HG02610 (cell line): ENCODE data around the gene NPAS3.

Experiments used
- ATAC-seq: cut with Tn5 transposase; IDR thresholded peaks from one replicate; pipeline ENCODE4 v1.9.1; 2021; ENCODE audit warnings: mild to moderate bottlenecking, moderate library complexity; ENCODE audit not compliant: unreplicated experiment

Gene NPAS3

DNA sequence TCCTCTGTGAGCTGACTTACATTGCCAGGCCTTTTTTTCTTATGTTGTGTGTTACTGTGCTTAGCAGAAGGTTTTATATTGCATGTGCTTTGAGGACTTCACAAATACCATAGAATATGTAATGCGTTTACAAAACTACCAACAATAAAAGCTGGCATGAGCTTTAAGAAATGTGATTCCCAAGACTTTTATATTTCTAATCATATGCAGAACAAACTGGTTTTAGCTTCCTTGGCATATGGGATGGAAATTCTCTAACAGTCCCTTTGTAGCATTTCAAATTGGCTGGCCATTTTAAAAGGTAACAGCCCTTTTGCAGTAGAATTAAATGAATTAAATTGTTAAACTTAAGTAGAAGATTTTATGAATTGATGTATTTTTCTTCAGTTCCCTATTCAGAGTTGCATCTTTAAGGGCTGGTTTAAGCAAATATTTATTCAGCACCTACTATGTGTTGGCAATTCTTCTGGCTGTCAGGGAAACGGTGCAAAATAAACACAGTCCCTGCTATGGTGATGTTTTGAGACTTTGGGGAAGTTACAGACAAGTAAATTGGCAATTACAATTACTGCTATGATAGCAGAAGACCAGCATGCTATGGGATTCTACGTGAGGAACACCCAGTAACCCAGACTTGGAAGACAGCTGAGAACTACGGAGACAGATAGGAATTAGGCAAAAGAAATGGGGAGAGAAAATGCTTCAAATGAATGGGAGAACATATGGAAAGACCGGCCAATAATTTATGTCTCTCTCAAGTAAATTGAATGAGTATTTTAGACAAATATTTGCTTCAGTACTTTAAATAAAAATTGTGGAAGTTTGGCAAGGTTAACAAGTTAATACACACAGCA is 565.8 kb downstream of the NPAS3 start:
- no peak for ATAC-seq

DNA sequence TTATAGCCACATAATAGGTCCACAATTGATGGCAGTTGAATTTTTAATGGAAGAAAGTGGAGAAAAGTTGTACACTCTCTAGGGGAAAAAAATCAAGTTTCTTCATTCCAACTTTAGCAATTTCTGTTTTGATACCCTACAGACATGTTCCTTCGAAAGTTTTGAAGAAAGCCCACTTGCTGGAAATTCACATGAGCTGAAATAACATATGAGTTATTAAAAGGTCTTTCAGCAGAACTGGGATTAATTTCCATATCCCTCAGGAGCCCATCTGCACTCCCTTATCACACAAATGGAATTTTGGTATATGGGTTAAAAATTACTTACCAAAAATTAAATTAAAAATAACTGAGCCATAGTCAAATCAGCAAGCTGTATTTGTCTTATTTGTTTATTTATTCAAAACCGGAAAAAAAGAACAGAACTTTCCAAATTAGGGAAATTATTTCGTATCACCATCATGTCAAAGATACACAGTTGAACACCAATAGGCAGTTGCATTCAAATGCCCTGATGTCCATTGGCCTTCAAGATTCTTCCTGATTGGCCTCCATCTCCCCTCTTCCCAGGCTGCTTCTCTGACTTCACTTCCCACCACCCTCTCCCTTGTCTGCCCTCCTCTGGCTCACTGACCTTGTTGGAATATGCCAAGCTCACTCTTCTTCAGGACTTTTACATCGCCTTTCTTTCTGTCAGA is 566.7 kb downstream of the NPAS3 start:
- ATAC-seq, result no peak

DNA sequence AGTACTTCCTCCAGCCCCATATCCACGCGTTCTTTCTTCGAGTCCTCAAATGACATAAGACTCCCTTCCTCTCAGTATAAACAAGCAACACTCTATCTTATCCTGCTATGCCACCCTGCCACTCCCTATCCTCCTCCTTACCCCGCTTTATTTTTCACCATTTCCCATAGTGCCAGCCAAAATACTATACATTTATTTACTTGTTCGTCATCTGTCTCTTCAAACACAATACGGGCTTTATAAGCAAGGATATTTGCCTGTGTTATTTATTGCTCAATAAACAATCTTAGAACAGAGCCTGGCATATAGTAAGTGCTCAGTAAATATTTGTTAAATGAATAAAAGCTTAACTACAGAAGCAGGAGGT is 567.3 kb downstream of the NPAS3 start:
- no peak for ATAC-seq

DNA sequence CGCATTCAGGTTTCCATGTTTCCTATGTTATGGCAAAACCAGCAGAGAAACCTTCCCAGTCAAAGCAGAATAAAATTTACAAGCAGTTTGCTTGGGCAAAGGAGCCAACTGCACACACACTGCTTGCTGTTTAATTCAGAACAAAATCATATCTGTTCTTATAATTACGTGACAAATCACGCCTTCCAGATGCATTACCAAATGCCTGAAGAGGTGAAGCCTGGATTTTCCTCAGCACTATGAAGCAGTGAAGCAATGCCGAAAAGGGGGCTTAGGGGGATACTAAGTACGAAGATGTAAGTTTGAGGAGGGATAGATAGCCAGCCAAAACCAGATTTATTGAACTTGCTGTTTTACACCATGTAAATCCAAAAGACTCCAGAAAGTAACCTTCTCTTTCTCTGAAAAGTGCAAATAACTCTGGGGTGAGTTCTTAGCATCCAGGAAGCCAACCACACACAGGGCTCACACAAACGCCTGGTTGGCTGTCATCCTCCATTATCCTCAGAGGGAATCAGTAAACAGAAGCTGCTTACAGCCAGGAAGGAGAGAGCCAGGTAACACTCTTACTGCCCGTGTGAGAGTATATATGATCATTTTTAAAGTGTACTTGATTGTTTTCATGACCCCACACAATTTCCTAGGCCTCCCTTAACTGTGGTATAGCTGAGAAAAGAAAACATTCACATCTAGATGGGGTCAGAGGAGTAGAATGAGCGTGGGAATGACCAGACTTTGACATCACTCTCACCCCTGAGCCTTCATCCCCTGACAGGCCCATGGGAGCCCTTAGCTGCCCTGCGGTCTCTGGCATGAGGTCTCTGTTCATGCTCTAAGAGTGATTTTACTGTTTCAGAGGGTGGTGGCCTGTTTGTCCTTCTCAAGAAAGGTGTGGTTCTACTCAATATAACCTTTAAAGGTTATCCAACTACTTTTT is 569.7 kb downstream of the NPAS3 start:
- ATAC-seq, result no peak

DNA sequence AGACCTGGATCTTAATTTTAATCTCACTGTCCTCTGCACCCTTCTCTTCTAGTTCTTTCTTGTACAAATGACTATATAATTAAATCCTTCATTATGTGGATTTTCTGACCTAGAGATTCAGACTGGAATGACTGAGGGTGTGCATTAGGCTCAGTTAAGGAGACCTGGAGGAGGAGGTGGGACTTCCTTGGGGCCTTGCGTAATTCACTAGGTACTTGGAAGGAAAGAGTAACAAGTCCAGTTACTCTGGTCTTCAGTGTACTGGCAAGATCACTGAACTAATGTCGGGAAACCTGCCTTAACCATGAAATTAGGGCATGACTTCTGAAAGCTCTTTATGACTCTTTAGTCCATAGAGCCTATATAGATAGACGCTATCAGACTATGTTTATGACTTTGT is 570.8 kb downstream of the NPAS3 start:
- ATAC-seq, result no peak

DNA sequence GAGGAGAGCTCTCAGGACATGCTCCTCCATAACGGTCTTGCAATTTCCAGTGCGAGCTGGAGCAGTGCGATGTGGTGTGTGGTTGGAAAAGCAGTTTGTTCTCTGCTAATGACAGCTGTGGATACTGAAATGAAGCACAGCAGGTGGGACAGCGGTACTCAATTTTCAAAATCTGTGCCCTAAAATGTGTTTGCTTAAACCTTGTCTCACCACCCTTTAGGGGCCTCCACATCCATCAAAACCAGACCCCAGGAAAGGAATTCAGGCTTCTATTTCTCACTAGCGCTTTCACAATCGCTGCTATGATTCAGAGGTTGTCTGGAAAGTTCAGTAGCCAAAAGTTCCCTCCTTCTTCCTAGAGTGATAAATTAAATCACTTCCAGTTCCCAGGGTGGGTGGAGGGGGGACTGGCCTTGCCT is 571.4 kb downstream of the NPAS3 start:
- no peak for ATAC-seq

DNA sequence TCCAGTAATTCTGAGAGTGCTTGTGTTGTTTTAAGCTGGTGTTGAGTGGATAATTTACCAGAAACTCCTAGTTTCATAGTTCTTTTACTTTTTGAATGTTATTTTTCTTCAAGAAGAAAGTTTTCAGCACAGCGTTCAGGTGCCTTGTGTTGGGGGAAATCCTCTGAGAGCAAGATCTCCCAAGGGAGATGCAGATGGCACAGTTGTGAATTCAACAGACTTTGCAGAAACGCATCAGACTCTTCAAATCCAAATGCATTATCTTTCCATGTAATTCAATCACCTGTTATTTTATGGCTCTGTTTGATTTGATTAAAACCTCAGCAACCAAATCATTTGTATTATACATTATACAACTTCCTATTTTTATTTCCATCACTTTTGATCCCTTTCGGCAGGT is 572.3 kb downstream of the NPAS3 start:
- ATAC-seq, result no peak

DNA sequence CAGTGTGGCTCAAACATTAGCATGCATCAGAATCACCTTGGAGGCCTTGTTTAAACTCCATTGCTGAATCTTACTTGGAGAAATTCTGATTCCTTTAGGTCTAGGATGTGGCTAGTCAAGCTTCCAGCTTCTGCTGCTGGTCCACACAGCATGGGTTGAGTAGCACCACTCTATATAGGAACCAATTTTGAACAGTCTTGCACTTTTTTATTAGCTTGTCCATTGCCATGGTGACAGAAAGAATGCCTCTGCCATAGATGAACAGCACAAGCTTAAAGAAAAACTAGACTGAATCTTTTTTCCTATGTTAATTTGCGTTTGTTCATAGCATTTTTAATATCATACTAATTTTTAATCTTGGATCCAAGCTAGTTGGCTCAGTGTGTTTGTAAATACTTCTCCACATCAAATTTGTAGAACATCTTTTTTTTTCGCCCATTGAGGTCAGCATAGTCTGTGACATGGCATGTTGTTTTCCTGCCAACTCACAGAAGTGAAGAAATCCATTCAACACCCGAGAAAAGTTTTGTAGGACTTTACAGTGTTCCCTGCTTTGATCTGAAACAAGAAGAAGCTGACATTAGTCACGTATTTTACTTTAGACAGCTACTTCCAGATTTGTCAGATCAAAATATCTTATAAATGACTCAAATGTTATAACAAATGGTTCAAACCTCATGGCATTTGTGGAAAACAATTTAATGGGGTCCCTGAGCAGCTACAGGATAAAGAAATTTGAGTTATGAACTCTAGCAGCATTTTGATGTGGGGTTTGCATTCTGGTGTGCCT is 573.4 kb downstream of the NPAS3 start:
- ATAC-seq, result no peak

DNA sequence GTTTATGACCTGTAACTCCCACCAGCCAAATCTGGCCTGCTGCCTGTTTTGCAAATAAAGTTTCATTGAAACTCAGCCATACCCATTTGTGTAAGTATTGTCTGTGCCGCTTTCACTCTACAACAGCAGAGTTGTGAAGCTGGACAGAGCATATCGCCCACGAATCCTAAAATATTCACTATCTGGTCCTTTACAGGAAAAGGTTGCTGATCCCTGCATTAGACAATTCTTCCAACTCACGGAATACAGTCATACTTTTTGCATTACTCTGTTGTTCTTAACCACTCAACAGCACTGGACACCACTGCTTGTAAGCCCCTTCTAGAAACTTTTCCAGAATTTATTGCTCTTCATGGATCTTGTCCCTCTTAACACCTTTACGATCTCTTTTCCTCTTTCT is 576.8 kb downstream of the NPAS3 start:
- no peak for ATAC-seq

DNA sequence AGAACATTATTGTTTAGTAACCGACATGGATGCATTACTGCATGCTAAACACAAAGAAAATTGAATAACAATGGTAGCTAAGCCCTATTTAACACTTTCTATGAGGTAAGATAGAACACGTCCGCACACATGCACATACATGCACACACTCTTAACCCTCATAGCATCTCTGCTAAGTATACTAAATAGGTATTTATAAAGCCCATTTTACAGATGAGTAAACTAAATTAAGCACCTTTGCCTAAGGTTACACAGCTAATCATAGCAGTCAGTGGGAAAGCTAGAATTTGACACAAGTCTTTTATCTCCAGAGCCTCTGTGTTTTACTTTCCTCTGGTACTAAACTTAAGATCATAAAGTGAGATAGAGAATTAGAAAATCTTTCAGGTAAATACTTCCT is 577.2 kb downstream of the NPAS3 start:
- ATAC-seq, result no peak

DNA sequence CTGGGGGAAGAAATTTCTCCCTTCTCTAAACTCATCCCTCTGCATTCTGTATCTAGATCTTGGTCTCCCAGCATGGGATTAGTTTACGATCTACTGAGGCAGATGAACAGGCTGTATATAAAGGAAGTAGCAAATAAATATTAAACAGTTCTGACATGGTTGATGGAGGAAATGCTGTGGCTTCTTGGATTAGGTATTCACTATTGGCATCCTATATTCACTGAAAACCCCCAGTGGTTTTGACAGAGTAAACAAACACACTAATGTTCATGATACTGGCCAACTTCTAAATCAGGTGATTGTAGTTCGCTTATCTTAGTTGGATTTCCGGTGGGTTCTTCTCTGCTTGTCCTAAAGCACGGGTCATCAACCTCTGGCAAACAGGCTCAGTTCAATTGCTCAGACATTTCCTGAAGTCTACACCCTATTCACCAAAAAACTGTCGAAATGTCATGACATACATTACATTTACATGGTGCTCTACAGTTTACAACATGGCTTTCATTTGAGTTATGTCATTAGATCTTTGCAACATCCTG is 578.3 kb downstream of the NPAS3 start:
- ATAC-seq, result no peak

DNA sequence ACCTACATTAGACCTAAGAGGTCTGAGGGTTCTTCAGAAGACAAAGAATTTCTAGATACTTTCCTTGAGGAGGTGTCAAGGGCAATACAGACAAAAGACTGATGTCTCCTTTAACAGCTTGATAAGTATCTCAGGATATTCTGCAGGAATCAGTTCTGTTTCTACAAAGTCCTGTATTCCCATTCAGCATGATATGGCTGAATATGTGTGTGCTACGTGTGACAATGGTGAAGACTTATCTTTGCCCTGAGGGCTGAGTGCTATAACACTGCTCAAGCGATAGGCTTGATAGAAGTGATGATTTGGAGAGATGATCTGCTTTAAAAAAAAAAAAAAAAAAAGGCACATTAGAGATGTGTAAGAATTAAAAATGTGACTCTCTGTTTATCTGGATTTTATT is 582.5 kb downstream of the NPAS3 start:
- no peak for ATAC-seq

DNA sequence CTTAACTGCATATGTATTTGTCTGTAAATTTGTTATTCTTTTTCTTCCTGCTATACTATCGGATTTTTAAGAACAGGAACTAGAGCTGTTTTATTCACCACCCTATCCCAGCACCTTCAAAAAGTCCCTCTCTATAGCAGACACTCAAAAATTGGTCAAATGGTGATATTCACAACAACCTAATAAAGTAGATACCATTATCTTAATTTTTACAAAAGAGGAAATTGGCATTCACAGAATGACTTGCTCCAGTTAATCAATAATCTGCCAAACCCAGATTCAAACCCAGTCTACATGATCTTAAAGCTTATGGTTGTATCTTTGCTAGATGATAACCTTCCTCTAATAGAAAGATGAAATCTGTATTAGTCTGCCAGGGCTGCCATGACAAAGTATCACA is 585.6 kb downstream of the NPAS3 start:
- no peak for ATAC-seq

DNA sequence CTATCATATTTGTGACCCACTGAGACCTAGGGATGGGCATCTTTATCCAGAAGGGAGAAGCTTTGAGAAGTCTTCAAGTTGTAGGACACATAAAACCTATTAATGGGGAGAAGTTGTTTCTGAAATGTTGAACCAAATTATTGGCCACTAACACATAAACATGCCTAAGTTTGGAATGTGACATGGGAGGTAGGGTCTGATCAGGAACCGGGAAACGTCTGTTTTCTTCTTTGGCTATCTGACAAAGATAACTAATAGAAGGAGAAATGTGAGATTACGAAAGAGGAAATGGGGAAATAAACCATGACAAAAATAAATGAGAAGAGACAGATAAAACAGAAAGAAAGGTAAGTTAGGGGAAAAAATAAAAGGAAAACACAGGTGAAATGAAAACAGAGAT is 586.9 kb downstream of the NPAS3 start:
- no peak for ATAC-seq

DNA sequence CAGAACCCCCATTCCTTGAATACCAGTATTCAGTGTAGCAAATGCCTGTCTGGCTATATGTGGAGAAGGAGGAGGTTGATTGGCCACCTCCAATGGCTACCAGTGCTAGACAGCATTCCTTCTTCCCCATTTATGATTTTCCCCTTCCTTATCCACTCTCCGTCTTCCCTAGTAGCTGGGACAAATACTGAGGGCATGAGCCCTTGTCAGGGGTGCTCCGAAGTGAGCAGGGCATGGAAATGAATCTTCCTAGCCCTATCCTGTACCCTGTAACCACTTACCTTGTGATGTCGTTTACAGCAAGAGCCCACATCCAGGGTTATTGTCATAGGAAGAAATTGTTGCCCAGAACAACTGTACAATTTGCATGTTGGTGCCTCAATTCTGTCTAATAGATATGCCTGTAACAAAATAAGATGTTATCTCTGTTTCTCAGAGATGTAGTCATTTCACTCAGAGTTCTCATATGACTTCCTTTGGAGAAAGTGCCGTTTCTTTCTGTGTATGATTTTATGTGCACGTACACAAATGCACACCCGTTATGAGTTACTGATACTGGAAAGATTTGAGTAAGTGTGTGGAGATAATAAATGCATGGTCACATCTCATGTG is 588.5 kb downstream of the NPAS3 start:
- ATAC-seq, result no peak

DNA sequence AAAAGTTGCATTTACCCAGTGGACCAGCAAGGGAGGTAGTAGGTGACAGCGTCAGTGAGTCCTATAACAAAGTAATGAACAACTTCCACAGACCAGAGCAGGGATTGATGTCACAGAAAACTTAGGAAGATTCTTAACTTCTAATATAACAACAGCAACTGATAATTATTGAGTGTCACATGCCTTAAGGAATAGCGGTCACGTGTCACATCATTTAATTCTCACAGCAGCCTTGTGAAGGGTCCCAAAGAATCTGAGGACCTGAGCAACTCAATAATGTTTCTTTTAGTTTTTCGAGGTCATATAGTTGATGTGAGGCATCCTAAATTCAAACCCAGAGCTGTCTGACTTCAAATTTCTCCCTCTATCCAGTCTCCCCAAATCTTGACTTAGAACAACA is 590.0 kb downstream of the NPAS3 start:
- ATAC-seq, result no peak

DNA sequence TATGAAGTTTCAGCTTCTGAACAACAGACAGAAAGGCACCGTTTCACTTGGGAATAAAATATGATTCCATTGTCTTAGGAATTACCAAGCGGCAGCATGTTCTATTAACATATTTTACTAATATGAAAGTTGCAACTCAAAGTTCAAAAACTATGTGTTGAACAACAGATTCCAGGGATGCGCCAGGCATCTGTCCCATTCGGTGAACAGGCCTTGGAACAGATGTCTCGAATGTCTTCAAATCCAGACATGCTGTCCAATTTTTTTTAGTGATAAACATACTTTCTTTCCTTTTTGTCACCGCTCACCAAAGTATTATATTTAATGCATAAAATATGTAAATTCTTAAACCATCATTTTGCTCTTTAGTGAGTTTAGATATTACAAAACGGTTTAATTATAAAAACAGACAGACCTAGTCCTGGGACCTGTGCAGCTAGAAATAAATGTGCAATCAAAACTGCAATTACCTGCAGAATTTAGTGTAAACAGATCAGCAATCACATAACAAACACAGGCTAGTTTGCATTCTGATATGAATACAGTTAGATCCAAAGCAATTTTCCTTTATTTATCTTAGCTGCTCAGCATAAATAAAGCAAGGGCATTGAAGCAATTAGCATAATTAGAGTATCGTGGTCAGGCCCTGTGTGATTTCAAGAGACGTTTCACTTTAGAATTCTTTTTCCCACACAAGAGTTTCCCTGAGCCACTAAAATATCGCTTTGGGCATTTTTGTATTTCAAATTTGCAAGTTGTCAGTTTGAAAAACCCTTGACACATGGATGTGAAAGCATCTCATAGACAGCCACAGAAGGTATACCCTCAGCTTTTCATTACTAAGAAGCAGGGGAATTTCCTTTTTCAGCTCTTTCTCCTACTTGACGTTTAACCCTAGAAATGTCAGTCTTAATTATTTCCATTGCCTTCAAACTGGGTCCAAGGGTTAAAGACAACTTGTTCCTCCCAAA is 591.4 kb downstream of the NPAS3 start:
- ATAC-seq, result no peak

DNA sequence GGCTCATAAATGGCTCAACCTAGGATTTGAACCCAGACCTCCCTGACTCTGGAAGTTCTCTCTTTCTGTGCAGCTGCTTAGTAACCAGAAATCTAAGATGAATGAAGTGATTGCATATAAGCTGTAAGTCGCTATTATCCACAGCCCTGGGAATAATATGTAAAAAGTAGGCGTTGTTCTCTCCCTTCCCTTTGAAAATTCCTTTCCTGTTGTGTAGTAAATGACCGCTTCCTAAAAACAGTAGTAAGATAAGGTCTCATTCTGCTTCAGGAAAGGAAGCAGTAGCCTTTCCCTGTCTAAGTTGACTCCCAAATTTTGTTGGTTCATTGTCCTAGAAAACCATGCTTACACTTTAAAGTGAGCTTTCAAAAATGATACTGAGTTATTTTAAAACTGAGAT is 593.9 kb downstream of the NPAS3 start:
- no peak for ATAC-seq

DNA sequence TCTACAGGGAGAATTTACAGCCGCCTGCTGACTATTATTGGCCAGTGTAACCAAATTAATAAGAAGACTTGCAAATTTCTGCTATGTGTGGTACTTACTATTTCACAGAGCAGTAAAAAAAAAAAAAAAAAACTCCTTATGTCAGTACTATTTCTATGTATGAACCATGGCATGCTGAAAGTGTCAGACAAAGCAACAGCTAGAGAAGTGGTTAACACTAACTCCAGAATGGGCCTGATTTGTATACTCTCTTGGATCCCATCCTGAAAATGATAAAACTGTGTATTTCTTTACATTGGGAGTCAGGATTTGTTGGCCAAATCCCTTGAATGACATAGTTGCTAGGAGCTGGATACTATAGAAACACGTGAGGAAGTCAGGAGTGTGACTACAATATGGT is 595.4 kb downstream of the NPAS3 start:
- ATAC-seq, result no peak
